Kidney (tissue), 14 donors: ENCODE measurements around the gene CD96. TPM values are rescaled to one million over a fixed set of nuclear protein-coding genes. Genes with fewer than 3 reads are reported as not detected.

Experiments used
- DNase-seq, 5 donors: peaks; one replicate each; pipeline ENCODE4 v3.0.0-alpha.2; 2013 to 2020
- FAIRE-seq: peaks from 2 replicates; lab custom pipeline; 2012; peaks lifted over from hg19 to GRCh38; lab: Jason Lieb, UNC
- H3K27ac ChIP-seq, 2 donors: one replicate each; pipeline ENCODE4 v1.7.0; 2013; ENCODE audit warnings: low read depth in 2 of 2, low read length in 2 of 2, inconsistent platforms in 1 of 2
- H3K27me3 ChIP-seq: one replicate; pipeline ENCODE4 v1.7.1; 2013; ENCODE audit warnings: low read length, inconsistent platforms; ENCODE audit not compliant: control insufficient read depth, insufficient read depth
- H3K36me3 ChIP-seq, 3 donors: one replicate each; pipeline versions ENCODE4 v1.7.0 to v1.7.1; 2013; ENCODE audit warnings: low read length in 3 of 3, control low read depth in 1 of 3, inconsistent platforms in 1 of 3; ENCODE audit not compliant: insufficient read depth in 3 of 3, control insufficient read depth in 2 of 3
- H3K4me1 ChIP-seq, 3 donors: one replicate each; pipeline versions ENCODE4 v1.7.0 to v1.7.1; 2013; ENCODE audit warnings: low read length in 3 of 3, inconsistent platforms in 1 of 3, low read depth in 1 of 3; ENCODE audit not compliant: control insufficient read depth in 2 of 3, insufficient read depth in 2 of 3
- H3K4me3 ChIP-seq, 3 donors: one replicate each; pipeline versions ENCODE4 v1.7.0 to v1.8.1; 2013; ENCODE audit warnings: low read length in 3 of 3, control low read depth in 1 of 3, inconsistent platforms in 1 of 3
- H3K9ac ChIP-seq, 3 donors: one replicate each; pipeline versions ENCODE4 v1.7.0 to v1.7.1; 2013; ENCODE audit warnings: low read length in 3 of 3, control low read depth in 1 of 3, inconsistent platforms in 1 of 3
- H3K9me3 ChIP-seq, 3 donors: one replicate each; pipeline versions ENCODE4 v1.7.0 to v1.7.1; 2013; ENCODE audit warnings: low read length in 3 of 3, control low read depth in 1 of 3, inconsistent platforms in 1 of 3; ENCODE audit not compliant: control insufficient read depth in 2 of 3, insufficient read depth in 1 of 3
- intact Hi-C: fragments of 100-400 bp; cut with DNase I; formaldehyde crosslinking; loops from one replicate; pipeline ENCODE4 v1.11.1; 2022
- polyA plus RNA-seq: library from polyadenylated mRNA; stranded (reverse); fragments of 350-450 nt; fragmentation: Illumina TruSeq; extraction: RNeasy Lipid Tissue Mini Kit (QIAGEN cat#74804); gene quantifications from one replicate; pipeline ENCODE4 v1.2.3, GENCODE V29; 2014; ENCODE audit warnings: low read depth, low replicate concordance; ENCODE audit not compliant: insufficient read depth
- total RNA-seq: library from RNA; stranded (reverse); fragmentation: NEBNext Ultra II Directional; extraction: Animal tissue kit (Norgen Biotek cat#: 25700); gene quantifications from one replicate; pipeline ENCODE4 v1.2.1, GENCODE V29; 2021
- TF ChIP-seq, protein P1 (sequence below): IDR thresholded peaks from 3 replicates; pipeline ENCODE4 v1.5.1; 2012; ENCODE audit warnings: mild to moderate bottlenecking, moderate library complexity, borderline replicate concordance; ENCODE audit not compliant: insufficient read depth; ENCODE audit errors: extremely low read depth
- donor health status: control.
- donor health status: control.
- donor health status: control.
- donor health status: control.
- donor health status: control.
- donor health status: DM: yes; HTN: yes; CAD: no.
- donor health status: Normal renal cell carcinoma (clear cell type).

CD96 gene
- total and polyA plus RNA-seq, 2 donors from 2014 or later = 0.09 to 9.5 TPM

- H3K27me3 ChIP-seq = no peaks in the 10 kb centered on the region
- TF ChIP-seq, protein P1, sequence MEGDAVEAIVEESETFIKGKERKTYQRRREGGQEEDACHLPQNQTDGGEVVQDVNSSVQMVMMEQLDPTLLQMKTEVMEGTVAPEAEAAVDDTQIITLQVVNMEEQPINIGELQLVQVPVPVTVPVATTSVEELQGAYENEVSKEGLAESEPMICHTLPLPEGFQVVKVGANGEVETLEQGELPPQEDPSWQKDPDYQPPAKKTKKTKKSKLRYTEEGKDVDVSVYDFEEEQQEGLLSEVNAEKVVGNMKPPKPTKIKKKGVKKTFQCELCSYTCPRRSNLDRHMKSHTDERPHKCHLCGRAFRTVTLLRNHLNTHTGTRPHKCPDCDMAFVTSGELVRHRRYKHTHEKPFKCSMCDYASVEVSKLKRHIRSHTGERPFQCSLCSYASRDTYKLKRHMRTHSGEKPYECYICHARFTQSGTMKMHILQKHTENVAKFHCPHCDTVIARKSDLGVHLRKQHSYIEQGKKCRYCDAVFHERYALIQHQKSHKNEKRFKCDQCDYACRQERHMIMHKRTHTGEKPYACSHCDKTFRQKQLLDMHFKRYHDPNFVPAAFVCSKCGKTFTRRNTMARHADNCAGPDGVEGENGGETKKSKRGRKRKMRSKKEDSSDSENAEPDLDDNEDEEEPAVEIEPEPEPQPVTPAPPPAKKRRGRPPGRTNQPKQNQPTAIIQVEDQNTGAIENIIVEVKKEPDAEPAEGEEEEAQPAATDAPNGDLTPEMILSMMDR = no peak
- no peaks in the 10 kb centered on the region for H3K4me1 ChIP-seq
- FAIRE-seq (no peak), DNase-seq (no peak)
- H3K36me3 ChIP-seq = no peaks in the 10 kb centered on the region
- H3K9ac ChIP-seq = no peak overlapping the region
- H3K27ac ChIP-seq = no peak overlapping the region
- no peak overlapping the region for H3K4me3 ChIP-seq
- no peaks in the 10 kb centered on the region for H3K9me3 ChIP-seq
- intact Hi-C loops = no loop called here
Measured at GRCh38 chr3:111591555-111591954, 49.6 kb downstream of the CD96 start.

- intact Hi-C loops = no loop called here
- TF ChIP-seq, protein P1 = no peak
- Histone ChIP-seq H3K4me1 (no peaks in the 10 kb centered on the region), H3K27ac (no peak overlapping the region), H3K9me3 (no peaks in the 10 kb centered on the region), H3K36me3 (no peaks in the 10 kb centered on the region), H3K27me3 (no peaks in the 10 kb centered on the region), H3K4me3 (no peak overlapping the region), H3K9ac (no peak overlapping the region)
- DNase-seq (no peak), FAIRE-seq (no peak)
Measured at GRCh38 chr3:111592143-111592542, 50.1 kb downstream of the CD96 start.

DNA sequence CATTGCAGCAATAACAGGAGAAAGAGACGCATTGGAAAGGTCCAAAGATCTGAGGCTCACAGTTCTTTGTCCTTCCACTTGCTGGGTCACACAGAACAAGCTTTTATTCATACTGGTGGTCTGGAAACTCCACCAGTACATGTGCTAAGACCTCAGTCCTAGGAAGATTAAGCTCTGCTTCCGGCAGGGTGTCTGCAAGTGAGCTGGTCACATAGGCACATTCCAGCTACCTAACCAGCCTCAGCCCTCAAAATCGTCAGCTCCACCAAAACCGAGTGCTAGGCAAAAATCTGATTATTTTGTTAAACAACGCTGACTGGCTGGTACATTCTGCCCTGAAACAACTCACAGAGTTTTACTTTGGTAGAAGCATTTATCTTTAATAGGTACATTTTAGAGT is 50.9 kb downstream of the CD96 start:
- Histone ChIP-seq H3K4me1 (no peaks in the 10 kb centered on the region), H3K4me3 (no peak overlapping the region), H3K9ac (no peak overlapping the region), H3K9me3 (no peaks in the 10 kb centered on the region), H3K36me3 (no peaks in the 10 kb centered on the region), H3K27me3 (no peaks in the 10 kb centered on the region), H3K27ac (no peak overlapping the region)
- TF ChIP-seq, protein P1 = no peak
- no peak for FAIRE-seq
- intact Hi-C loops = no loop called here
- DNase-seq = no peak

- no peak for FAIRE-seq
- H3K36me3 ChIP-seq = no peaks in the 10 kb centered on the region
- intact Hi-C loops = no loop called here
- no peak overlapping the region for H3K27ac ChIP-seq
- H3K4me3 ChIP-seq = no peak overlapping the region
- H3K9me3 ChIP-seq = no peaks in the 10 kb centered on the region
- no peak overlapping the region for H3K9ac ChIP-seq
- TF ChIP-seq, protein P1 = no peak
- DNase-seq = no peak
- H3K4me1 ChIP-seq = no peaks in the 10 kb centered on the region
- H3K27me3 ChIP-seq = no peaks in the 10 kb centered on the region
Measured at GRCh38 chr3:111593666-111594065, 51.7 kb downstream of the CD96 start.
